ENCODE measurements around the gene RABEP1. TPM values are rescaled to one million over a fixed set of nuclear protein-coding genes. Genes with fewer than 3 reads are reported as not detected.

Gene RABEP1
- total RNA-seq, 4 donors from 2014 or later = 55.4 to 94.8 (median 87.2) TPM

- peaks cover 0 to 75% of the 10 kb centered on the region in 2 donors for H3K36me3 ChIP-seq
- no peaks in the 10 kb centered on the region for H3K27me3 ChIP-seq
- peak; percentile 70 to 74 for ATAC-seq
- in situ Hi-C loops (cut with MboI; ENCODE audit: low sequenced_read_pairs in 4 of 4) (no loop called here), intact Hi-C loops (cut with DNase I; ENCODE audit: low total_unique reads) (no loop called here)
- peaks cover 11 to 15% of the 10 kb centered on the region in 2 donors for H3K4me1 ChIP-seq
- DNase-seq = peak in 1 of 2 donors; percentile 22
- H3K9me3 ChIP-seq = no peaks in the 10 kb centered on the region
- peak overlapping the region; percentile 51 to 76 (median 57) for H3K27ac ChIP-seq
- H3K4me3 ChIP-seq = no peak overlapping the region
- TF ChIP-seq CTCF (IDR thresholded peaks at IDR 0.05 in 4 of 5, conservative IDR thresholded peaks at IDR 0.05 in 1 of 5) (no peak), POLR2A (IDR thresholded peaks at IDR 0.05) (no peak)
Observed at GRCh38 chr17:5355421-5356129, 73.5 kb downstream of the RABEP1 start.

- ATAC-seq (no peak), DNase-seq (no peak)
- H3K4me3 ChIP-seq = no peak overlapping the region
- no peaks in the 10 kb centered on the region for H3K27me3 ChIP-seq
- TF ChIP-seq CTCF (IDR thresholded peaks at IDR 0.05 in 4 of 5, conservative IDR thresholded peaks at IDR 0.05 in 1 of 5) (no peak), POLR2A (IDR thresholded peaks at IDR 0.05) (no peak)
- peaks cover 0 to 60% of the 10 kb centered on the region in 2 donors for H3K36me3 ChIP-seq
- no peak overlapping the region for H3K27ac ChIP-seq
- in situ Hi-C loops (cut with MboI; ENCODE audit: low sequenced_read_pairs in 4 of 4) = no loop called here
- H3K4me1 ChIP-seq = no peaks in the 10 kb centered on the region
- intact Hi-C loops (cut with DNase I; ENCODE audit: low total_unique reads) = no loop called here
- no peaks in the 10 kb centered on the region for H3K9me3 ChIP-seq
Observed at GRCh38 chr17:5361426-5361825, 79.3 kb downstream of the RABEP1 start.

- no peaks in the 10 kb centered on the region for H3K4me1 ChIP-seq
- peaks cover 0 to 57% of the 10 kb centered on the region in 2 donors for H3K36me3 ChIP-seq
- intact Hi-C loops (cut with DNase I; ENCODE audit: low total_unique reads) = no loop called here
- in situ Hi-C loops (cut with MboI; ENCODE audit: low sequenced_read_pairs in 4 of 4) = no loop called here
- ATAC-seq (no peak), DNase-seq (no peak)
- no peaks in the 10 kb centered on the region for H3K9me3 ChIP-seq
- no peak overlapping the region for H3K27ac ChIP-seq
- no peak for TF ChIP-seq CTCF (IDR thresholded peaks at IDR 0.05 in 4 of 5, conservative IDR thresholded peaks at IDR 0.05 in 1 of 5)
- no peak for TF ChIP-seq POLR2A (IDR thresholded peaks at IDR 0.05)
- H3K4me3 ChIP-seq = no peak overlapping the region
- H3K27me3 ChIP-seq = no peaks in the 10 kb centered on the region
Observed at GRCh38 chr17:5362162-5362811, 80.2 kb downstream of the RABEP1 start.

GRCh38 chr17:5364156-5364555 lies 82.1 kb downstream of the RABEP1 start:
- Histone ChIP-seq H3K27me3 (no peaks in the 10 kb centered on the region), H3K27ac (no peak overlapping the region), H3K36me3 (peaks cover 0 to 60% of the 10 kb centered on the region in 2 donors), H3K9me3 (no peaks in the 10 kb centered on the region), H3K4me3 (no peak overlapping the region), H3K4me1 (no peaks in the 10 kb centered on the region)
- no peak for ATAC-seq
- intact Hi-C loops (cut with DNase I; ENCODE audit: low total_unique reads) = no loop called here
- no peak for DNase-seq
- TF ChIP-seq CTCF (IDR thresholded peaks at IDR 0.05 in 4 of 5, conservative IDR thresholded peaks at IDR 0.05 in 1 of 5) (no peak), POLR2A (IDR thresholded peaks at IDR 0.05) (no peak)
- in situ Hi-C loops (cut with MboI; ENCODE audit: low sequenced_read_pairs in 4 of 4) = no loop called here

Measured in gastrocnemius medialis (tissue), 4 donors.